Endothelial cell of hepatic sinusoid (primary cell): ENCODE results near the gene WASHC4.
"Not testable (repeated sequence)": the region's sequence is repeated elsewhere in the genome, so short reads cannot be mapped to it uniquely, and the experiment has no call there.

Experiments
- in situ Hi-C: cut with HindIII; loops from 2 replicates; pipeline ENCODE4 v1.10.0; 2017; ENCODE audit warnings: low sequenced_read_pairs

The WASHC4 gene

GRCh38 chr12:105158876-105159275 is 51.3 kb downstream of the WASHC4 start:
- in situ Hi-C loops = no loop called here

GRCh38 chr12:105162174-105162573 is 54.6 kb downstream of the WASHC4 start:
- in situ Hi-C loops = no loop called here

GRCh38 chr12:105164068-105164467 is 56.5 kb downstream of the WASHC4 start:
- in situ Hi-C loops = no loop called here

GRCh38 chr12:105166736-105167135 is 59.2 kb downstream of the WASHC4 start:
- in situ Hi-C loops = no loop called here

- in situ Hi-C loops = no loop called here
Observed at GRCh38 chr12:105167346-105167745, 59.8 kb downstream of the WASHC4 start.

- in situ Hi-C loops = no loop called here
Observed at GRCh38 chr12:105168006-105168405, 60.5 kb downstream of the WASHC4 start.

- in situ Hi-C loops = no loop called here
Observed at GRCh38 chr12:105170139-105170538, 62.6 kb downstream of the WASHC4 start.

- in situ Hi-C loops = no loop called here
Observed at GRCh38 chr12:105171691-105172436, 64.3 kb downstream of the WASHC4 start.

- in situ Hi-C loops = no loop called here
Observed at GRCh38 chr12:105175397-105175990, 68.0 kb downstream of the WASHC4 start.

- in situ Hi-C loops = no loop called here
Observed at GRCh38 chr12:105177208-105177607, 69.7 kb downstream of the WASHC4 start.

GRCh38 chr12:105179114-105179513 is 71.6 kb downstream of the WASHC4 start:
- in situ Hi-C loops = not testable (repeated sequence)

GRCh38 chr12:105183406-105183805 is 75.9 kb downstream of the WASHC4 start:
- in situ Hi-C loops = not testable (repeated sequence)

GRCh38 chr12:105183976-105184375 is 76.4 kb downstream of the WASHC4 start:
- in situ Hi-C loops = not testable (repeated sequence)

GRCh38 chr12:105189293-105189692 is 81.8 kb downstream of the WASHC4 start:
- in situ Hi-C loops = no loop called here

- in situ Hi-C loops = no loop called here
Observed at GRCh38 chr12:105190530-105190929, 83.0 kb downstream of the WASHC4 start.

- in situ Hi-C loops = no loop called here
Observed at GRCh38 chr12:105192624-105193225, 85.2 kb downstream of the WASHC4 start.

GRCh38 chr12:105194947-105195346 is 87.4 kb downstream of the WASHC4 start:
- in situ Hi-C loops = no loop called here

GRCh38 chr12:105196090-105196489 is 88.6 kb downstream of the WASHC4 start:
- in situ Hi-C loops = no loop called here

- in situ Hi-C loops = no loop called here
Observed at GRCh38 chr12:105198961-105199360, 91.4 kb downstream of the WASHC4 start.

- in situ Hi-C loops = no loop called here
Observed at GRCh38 chr12:105200385-105200784, 92.9 kb downstream of the WASHC4 start.

- in situ Hi-C loops = no loop called here
Observed at GRCh38 chr12:105201299-105201698, 93.8 kb downstream of the WASHC4 start.

GRCh38 chr12:105202202-105202601 is 94.7 kb downstream of the WASHC4 start:
- in situ Hi-C loops = no loop called here
